Osteoblast (primary cell): ENCODE data around the gene NARF. TPM values are rescaled to one million over a fixed set of nuclear protein-coding genes. Genes with fewer than 3 reads are reported as not detected.

Source experiments
- DNase-seq: peaks from one replicate; pipeline ENCODE4 v3.0.0; 2011; ENCODE audit warnings: low spot score, mixed read lengths; ENCODE audit not compliant: insufficient read length; ENCODE audit errors: missing footprints
- H2AFZ ChIP-seq: 2 replicates; pipeline ENCODE4 v1.6.0; 2011; ENCODE audit warnings: mild to moderate bottlenecking, low read length
- H3K27ac ChIP-seq: 2 replicates; pipeline ENCODE4 v1.5.1; 2011; ENCODE audit warnings: mild to moderate bottlenecking, low read depth, low read length, moderate library complexity
- H3K27me3 ChIP-seq: 2 replicates; pipeline ENCODE4 v1.6.0; 2012; ENCODE audit warnings: mild to moderate bottlenecking, control low read depth, inconsistent platforms, low read length, moderate library complexity; ENCODE audit not compliant: insufficient read depth
- H3K36me3 ChIP-seq: 2 replicates; pipeline ENCODE4 v1.5.1; 2011; ENCODE audit warnings: mild to moderate bottlenecking, low read length, control low read depth, moderate library complexity; ENCODE audit not compliant: insufficient read depth
- H3K4me1 ChIP-seq: 2 replicates; pipeline ENCODE4 v1.5.1; 2011; ENCODE audit warnings: mild to moderate bottlenecking, low read length, control low read depth, moderate library complexity; ENCODE audit not compliant: insufficient read depth
- H3K4me2 ChIP-seq: 2 replicates; pipeline ENCODE4 v1.6.0; 2011; ENCODE audit warnings: mild to moderate bottlenecking, low read length; ENCODE audit not compliant: insufficient read depth
- H3K4me3 ChIP-seq: fragments of 200-600 bp; sonication (generic); 3 replicates; pipeline ENCODE4 v1.5.1; 2012; ENCODE audit warnings: mild to moderate bottlenecking, low read length, inconsistent platforms; ENCODE audit not compliant: insufficient read depth
- H3K79me2 ChIP-seq: 2 replicates; pipeline ENCODE4 v1.6.0; 2012; ENCODE audit warnings: mild to moderate bottlenecking, low read length, control low read depth, inconsistent platforms; ENCODE audit not compliant: insufficient read depth
- H3K9me3 ChIP-seq: 2 replicates; pipeline ENCODE4 v1.5.1; 2011; ENCODE audit warnings: low read depth, low read length, control low read depth
- H4K20me1 ChIP-seq: 2 replicates; pipeline ENCODE4 v1.6.0; 2012; ENCODE audit warnings: mild to moderate bottlenecking, low read length, control low read depth; ENCODE audit not compliant: insufficient read depth
- CTCF ChIP-seq: IDR thresholded peaks from 2 replicates; pipeline ENCODE4 v1.5.1; 2011; ENCODE audit warnings: mild to moderate bottlenecking, low read depth, low read length, moderate library complexity; ENCODE audit errors: extremely low read depth
- total RNA-seq: library from RNA; depleted of rRNA; stranded (reverse); fragments of >200 nt; gene quantifications from 2 replicates; pipeline ENCODE4 v1.2.3, GENCODE V29; 2012

Gene NARF
- total RNA-seq, 1 donor, result 34.4 TPM

DNA sequence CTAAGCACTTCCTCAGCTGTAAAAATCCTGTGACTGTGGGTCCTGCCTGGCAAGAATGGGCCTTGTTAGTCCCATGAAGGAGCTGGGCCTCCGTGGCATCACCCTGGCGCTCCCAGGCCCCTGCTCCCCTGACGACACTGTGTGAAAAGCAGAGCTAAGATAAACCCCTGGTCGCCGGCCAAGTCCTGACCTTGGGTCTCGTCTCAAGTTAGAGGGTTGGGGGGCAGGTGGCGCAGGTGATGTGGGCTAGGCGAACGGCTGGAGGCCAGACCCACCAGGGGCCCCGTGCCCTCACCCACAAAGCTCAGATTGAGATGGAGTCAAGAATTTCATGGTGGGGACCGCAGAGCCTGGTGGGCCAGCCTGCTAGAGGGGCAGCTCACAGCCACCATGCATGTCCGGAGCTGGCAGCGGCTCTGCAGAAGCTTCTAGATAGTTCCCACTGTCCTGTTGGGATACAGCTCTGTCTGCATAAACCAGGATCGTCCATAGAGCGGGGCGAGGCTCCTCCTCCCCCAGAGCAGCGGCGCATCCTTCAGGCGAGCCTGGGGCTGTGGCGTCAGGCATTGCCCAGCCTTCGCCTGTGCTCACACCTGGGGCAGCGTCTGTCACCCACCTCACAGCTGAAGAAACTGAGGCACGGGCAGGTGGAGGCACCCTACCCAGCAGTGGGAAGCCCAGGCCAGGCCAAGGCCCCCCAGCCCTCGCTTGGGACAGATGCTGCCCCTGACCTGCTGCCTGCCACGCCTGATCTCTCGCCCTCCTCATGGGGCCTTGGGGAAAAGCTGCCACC is 19.9 kb upstream of the NARF start:
- H3K36me3 ChIP-seq, result no peaks in the 10 kb centered on the region
- TF ChIP-seq CTCF, result no peak
- H3K4me2 ChIP-seq, result no peak overlapping the region
- no peak overlapping the region for H2AFZ ChIP-seq
- H4K20me1 ChIP-seq, result peaks cover 11% of the 10 kb centered on the region
- no peak overlapping the region for H3K27ac ChIP-seq
- no peaks in the 10 kb centered on the region for H3K27me3 ChIP-seq
- DNase-seq, result peak; percentile 88
- H3K9me3 ChIP-seq, result no peaks in the 10 kb centered on the region
- H3K4me1 ChIP-seq, result no peaks in the 10 kb centered on the region
- H3K79me2 ChIP-seq, result no peaks in the 10 kb centered on the region
- no peak overlapping the region for H3K4me3 ChIP-seq

GRCh38 chr17:82439194-82439828 is 19.2 kb upstream of the NARF start:
- H3K9me3 ChIP-seq, result no peaks in the 10 kb centered on the region
- no peaks in the 10 kb centered on the region for H3K4me1 ChIP-seq
- H4K20me1 ChIP-seq, result peaks cover 11% of the 10 kb centered on the region
- no peaks in the 10 kb centered on the region for H3K79me2 ChIP-seq
- H3K27ac ChIP-seq, result no peak overlapping the region
- H3K4me2 ChIP-seq, result no peak overlapping the region
- TF ChIP-seq CTCF, result no peak
- peaks cover 5% of the 10 kb centered on the region for H3K36me3 ChIP-seq
- H2AFZ ChIP-seq, result no peak overlapping the region
- H3K27me3 ChIP-seq, result no peaks in the 10 kb centered on the region
- peak; percentile 84 for DNase-seq
- H3K4me3 ChIP-seq, result no peak overlapping the region

GRCh38 chr17:82439829-82440365 is 18.6 kb upstream of the NARF start:
- peaks cover 16% of the 10 kb centered on the region for H4K20me1 ChIP-seq
- H3K27ac ChIP-seq, result no peak overlapping the region
- H3K27me3 ChIP-seq, result no peaks in the 10 kb centered on the region
- H2AFZ ChIP-seq, result no peak overlapping the region
- H3K79me2 ChIP-seq, result no peaks in the 10 kb centered on the region
- H3K4me3 ChIP-seq, result no peak overlapping the region
- no peak for TF ChIP-seq CTCF
- H3K9me3 ChIP-seq, result no peaks in the 10 kb centered on the region
- H3K4me2 ChIP-seq, result no peak overlapping the region
- peaks cover 8% of the 10 kb centered on the region for H3K36me3 ChIP-seq
- DNase-seq, result peak; percentile 38
- no peaks in the 10 kb centered on the region for H3K4me1 ChIP-seq

DNA sequence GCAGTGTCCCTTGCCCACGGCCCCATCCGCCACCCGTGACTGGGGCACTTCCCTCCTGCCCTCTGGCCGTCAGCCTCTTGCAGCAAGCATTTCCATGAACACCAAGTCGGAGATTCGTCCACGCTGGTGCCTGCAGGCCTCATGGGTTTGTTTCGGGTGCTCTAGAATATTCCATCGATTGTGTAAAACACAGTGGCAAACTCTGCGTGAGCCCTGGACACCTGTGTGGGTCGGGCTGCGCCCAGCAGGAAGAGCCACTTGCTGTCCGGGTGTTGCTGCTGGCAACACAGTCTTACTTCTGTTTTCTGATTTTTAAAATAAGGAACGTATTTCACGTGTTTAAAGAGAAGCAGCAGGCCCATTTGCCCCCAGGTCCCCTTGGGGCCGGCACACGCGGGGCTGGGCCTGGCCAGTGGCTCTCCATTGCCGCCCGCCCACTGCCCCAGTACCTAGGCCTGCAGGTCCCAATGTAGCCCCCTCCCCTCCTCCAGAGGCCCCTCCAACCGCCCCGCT is 18.0 kb upstream of the NARF start:
- H3K4me3 ChIP-seq, result no peak overlapping the region
- no peaks in the 10 kb centered on the region for H3K9me3 ChIP-seq
- no peak overlapping the region for H3K4me2 ChIP-seq
- H3K79me2 ChIP-seq, result no peaks in the 10 kb centered on the region
- no peaks in the 10 kb centered on the region for H3K27me3 ChIP-seq
- H3K4me1 ChIP-seq, result no peaks in the 10 kb centered on the region
- H3K36me3 ChIP-seq, result peaks cover 8% of the 10 kb centered on the region
- DNase-seq, result peak; percentile 60
- H4K20me1 ChIP-seq, result peaks cover 21% of the 10 kb centered on the region
- no peak for TF ChIP-seq CTCF
- no peak overlapping the region for H2AFZ ChIP-seq
- H3K27ac ChIP-seq, result no peak overlapping the region
